ENCODE measurements around the gene DTNB.

Gene DTNB

DNA sequence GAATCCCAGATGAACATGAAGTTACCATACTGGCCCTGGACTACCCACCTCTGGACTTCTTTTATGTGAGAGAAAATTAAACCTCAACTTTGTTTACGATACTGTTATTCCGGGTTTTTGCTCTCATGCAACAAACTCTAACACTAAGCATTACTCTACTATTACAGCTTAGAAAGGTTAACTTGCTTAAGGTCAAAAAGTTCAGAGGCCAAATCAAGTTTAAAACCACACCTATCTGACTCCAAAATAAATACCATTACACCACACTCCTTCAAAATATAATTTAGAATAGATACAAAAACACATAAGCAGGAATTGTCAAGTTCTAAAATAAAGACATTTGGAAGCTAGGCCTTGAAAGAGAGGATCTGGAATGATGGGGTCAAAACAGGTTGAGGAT, 75.0 kb downstream of the DTNB start:
- H3K4me3 ChIP-seq (ENCODE audit: control insufficient read depth, low read depth, low read length), result no peak overlapping the region
- no peak for TF ChIP-seq CTCF (IDR thresholded peaks at IDR 0.05; ENCODE audit: control insufficient read depth, insufficient read depth, low read depth, low read length, missing control alignments)
- no peak for DNase-seq (ENCODE audit: low read depth)

DNA sequence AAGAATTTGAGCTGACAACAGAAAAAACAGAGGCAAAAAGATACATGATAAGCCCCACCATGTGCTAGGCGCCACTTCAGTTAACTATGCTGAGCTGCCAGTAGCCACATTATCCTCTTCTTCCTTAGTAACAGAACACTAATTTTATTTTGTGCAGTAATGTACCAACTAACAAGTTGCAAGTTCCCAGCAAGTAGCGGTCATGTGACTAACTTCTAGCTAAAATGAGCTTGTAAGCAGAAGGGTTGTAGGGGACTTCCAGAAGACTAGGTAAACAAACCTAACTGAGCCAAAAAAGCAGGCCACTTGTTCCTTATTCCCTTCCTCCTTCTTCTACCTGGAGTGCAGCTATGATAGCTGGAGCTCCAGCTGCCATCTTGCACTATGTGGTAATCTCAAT, 75.5 kb downstream of the DTNB start:
- H3K4me3 ChIP-seq (ENCODE audit: control insufficient read depth, low read depth, low read length), result no peak overlapping the region
- no peak for TF ChIP-seq CTCF (IDR thresholded peaks at IDR 0.05; ENCODE audit: control insufficient read depth, insufficient read depth, low read depth, low read length, missing control alignments)
- DNase-seq (ENCODE audit: low read depth), result no peak

GRCh38 chr2:25596516-25597244, 76.7 kb downstream of the DTNB start:
- no peak overlapping the region for H3K4me3 ChIP-seq (ENCODE audit: control insufficient read depth, low read depth, low read length)
- no peak for DNase-seq (ENCODE audit: low read depth)
- TF ChIP-seq CTCF (IDR thresholded peaks at IDR 0.05; ENCODE audit: control insufficient read depth, insufficient read depth, low read depth, low read length, missing control alignments), result no peak

DNA sequence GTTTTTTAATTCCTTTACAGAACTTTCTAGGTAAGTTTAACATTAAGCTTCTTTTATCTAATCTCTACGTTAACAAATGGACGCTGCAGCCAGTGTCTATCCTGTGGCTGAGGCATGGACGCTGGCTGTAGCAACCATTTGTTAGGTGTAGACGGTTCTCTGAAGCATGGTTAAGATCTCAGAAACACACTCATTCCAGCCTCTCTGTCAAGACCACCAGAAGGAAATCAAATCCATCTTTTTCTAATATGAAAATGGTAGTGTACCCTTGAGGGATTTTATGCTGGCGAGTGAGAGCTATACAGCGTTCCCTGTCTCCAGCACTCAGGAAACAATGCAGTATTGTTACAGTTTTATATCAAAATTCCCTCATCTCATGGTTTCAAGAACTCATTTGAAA, 78.0 kb downstream of the DTNB start:
- H3K4me3 ChIP-seq (ENCODE audit: control insufficient read depth, low read depth, low read length), result no peak overlapping the region
- DNase-seq (ENCODE audit: low read depth), result no peak
- TF ChIP-seq CTCF (IDR thresholded peaks at IDR 0.05; ENCODE audit: control insufficient read depth, insufficient read depth, low read depth, low read length, missing control alignments), result no peak

- no peak for TF ChIP-seq CTCF (IDR thresholded peaks at IDR 0.05; ENCODE audit: control insufficient read depth, insufficient read depth, low read depth, low read length, missing control alignments)
- no peak overlapping the region for H3K4me3 ChIP-seq (ENCODE audit: control insufficient read depth, low read depth, low read length)
- no peak for DNase-seq (ENCODE audit: low read depth)
Observed at GRCh38 chr2:25594991-25595390, 78.4 kb downstream of the DTNB start.

DNA sequence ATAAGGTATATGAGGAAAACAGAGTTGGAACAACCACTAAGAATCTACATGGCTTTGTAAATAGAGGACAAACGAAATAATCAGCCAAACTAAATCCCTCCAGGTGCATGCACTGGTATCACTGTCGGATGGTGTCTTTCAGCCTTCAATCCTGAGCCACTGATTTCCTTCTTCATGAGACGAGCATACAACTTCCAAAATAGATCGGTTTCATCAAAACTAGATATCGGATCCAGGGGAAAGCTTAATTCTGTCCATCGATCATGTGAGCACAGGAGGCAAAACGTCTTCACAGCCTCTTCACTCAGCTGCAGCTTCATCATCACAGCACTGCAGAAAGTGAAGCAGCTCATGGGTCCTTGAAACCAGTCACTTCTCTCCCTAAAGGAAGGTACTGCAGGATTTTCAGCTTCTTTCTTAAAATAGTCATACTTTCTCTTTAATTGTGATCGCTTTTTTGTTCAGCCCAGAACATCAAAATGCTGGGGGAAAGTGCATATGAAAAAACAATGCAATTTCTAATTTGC, 80.5 kb downstream of the DTNB start:
- no peak for DNase-seq (ENCODE audit: low read depth)
- TF ChIP-seq CTCF (IDR thresholded peaks at IDR 0.05; ENCODE audit: control insufficient read depth, insufficient read depth, low read depth, low read length, missing control alignments), result no peak
- no peak overlapping the region for H3K4me3 ChIP-seq (ENCODE audit: control insufficient read depth, low read depth, low read length)
